Cardiac septum (tissue), 1 donor: ENCODE data around the gene PNMA6E. TPM values are rescaled to one million over a fixed set of nuclear protein-coding genes. Genes with fewer than 3 reads are reported as not detected.

Experiments
- DNase-seq: peaks from one replicate; pipeline ENCODE4 v3.0.0-alpha.2; 2020; ENCODE audit warnings: low spot score
- intact Hi-C: fragments of 100-400 bp; cut with DNase I; formaldehyde crosslinking; loops from one replicate; pipeline ENCODE4 v1.14.0; 2022
- long read RNA-seq: library from polyadenylated mRNA; unstranded; transcript quantifications from one replicate; pipeline ENCODE4 v2.0.0, GENCODE V29; 2021
- total RNA-seq: library from RNA; stranded (reverse); fragmentation: NEBNext Ultra II Directional; extraction: Animal tissue kit (Norgen Biotek cat#: 25700); gene quantifications from one replicate; pipeline ENCODE4 v1.2.1, GENCODE V29; 2021
- donor health status: DM: no; HTN: no; CAD: no.

PNMA6E gene
- not detected for total RNA-seq
- long read RNA-seq, result 0 reads

DNA sequence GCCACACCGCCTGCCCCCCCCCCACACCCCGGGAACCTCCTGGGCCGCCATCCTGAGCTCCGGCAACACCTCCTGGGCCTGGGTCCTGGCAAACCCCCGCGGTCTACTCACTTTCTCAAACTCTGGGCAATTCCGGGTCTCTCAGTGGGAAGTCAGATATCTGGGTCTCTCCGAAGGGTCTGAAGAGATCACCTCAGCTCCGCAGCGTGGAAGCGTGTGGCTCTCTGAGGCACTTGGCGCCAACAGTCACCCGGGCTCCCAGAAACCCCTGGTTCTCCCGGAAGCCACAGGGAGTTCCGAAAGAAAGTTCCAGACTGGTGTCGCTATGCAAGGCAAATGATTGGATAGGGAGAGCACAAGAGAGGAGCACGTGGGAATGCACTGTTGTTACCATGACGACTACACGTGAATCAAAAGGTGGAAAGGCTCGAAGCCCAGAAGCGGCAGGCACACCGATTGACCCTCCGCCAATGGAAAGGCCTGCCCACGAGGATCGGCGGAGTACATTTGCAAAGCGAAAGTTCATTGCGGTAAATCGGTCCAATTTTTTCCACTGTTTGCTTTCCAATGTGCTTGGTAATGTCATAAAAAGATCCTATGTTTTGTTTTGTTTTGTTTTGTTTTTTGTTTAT is at the start of gene PNMA6E:
TSS of gene PNMA6E (minus strand) at position 218 of the 632 bp plus-strand sequence. CDS start 2,501 bp downstream, outside the sequence.
- no peak for DNase-seq
- intact Hi-C loops, result no loop called here

DNA sequence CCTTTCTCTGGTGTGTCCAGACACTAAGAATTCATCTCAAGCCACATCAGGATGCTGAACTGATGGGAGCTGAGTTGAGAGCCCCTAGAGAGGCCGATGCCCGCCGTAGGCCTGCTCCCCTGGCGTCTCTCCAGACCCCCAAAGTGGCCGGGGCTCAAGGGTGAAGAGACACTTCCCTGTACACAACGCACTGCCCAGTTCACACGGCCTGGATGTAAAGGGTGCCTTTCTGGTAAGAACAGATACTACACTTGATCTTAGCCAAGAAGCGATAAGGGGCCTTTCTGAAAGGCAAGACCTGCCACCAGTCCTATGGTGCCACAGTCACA is 49.8 kb upstream of the PNMA6E start:
- intact Hi-C loops, result no loop called here
- peak; percentile 33 for DNase-seq

DNA sequence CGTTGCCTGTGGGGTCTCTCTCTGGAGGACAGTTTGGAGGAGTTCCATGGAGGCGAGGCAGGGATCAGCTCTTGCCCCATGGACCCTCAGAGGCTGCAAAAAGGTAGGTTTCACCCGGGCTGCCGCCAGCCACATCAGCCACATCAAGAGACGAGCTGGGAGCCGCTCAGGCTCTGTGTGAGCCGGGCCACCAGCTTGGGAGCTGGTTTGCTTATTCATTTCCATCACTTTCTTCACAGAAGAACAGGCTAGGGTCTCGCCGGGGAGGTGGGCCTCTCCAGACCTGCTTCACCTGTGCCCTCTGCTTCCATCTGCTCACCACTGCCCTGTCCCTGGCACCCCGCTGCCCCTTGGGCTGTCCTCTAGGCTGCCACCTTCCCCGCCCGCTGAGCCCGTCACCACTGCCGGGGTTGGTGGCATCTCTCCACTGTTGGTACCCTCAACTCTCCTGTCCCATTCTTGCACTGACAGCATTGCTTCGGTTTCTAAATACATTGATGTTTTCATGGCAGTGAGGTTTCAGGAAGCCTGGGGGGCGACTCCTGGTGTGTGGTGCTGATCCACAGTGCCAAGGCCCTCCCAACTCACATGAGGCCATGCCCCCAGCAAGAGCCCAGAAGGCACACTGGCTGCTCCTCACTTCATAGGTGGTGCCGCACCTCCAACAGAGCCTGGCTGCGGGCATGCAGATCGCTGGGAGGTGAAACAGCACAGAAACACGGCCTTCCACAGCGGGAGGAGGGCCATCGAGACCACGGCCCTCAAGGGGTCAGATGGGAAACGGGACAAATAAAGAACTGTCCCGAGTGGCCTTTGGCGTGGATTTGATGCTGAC is 49.2 kb upstream of the PNMA6E start:
- peak; percentile 59 for DNase-seq
- intact Hi-C loops, result no loop called here

DNA sequence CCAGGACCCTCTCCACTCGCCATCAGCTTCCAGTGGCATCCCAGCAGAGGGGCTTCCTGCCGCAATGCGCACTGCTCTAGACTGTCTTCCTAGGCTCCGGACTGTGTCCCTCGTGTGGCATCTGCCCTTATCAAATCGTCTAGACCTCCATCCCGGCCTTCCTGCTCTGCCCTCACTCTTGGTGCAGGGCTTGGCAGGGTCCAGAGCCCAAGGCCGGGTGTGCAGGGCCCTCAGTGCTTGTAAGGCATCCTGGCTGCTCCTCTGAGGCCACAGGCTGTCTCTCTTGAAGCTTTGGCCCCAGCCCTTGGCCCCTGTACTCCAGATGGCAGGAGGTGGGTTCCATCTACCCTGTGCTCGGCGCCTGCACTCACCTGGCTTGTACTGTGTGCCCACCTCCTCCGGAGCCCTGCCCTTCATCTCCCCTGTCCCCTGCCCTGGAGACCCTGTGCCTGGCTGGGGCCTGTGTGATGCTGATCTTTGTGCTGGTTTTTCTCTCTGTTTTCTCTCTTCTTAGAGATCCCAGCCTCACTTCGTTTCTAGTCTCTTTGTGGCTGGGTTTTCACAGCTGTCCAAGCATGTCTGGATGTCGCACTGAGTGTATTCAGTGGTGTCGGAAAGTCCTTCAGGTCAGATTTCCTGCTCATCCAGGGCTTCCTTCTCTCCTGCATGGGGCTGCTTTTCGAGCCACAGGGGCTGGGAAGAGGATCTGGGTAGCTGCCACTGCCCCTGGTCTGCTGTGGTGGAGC is 48.4 kb upstream of the PNMA6E start:
- intact Hi-C loops, result no loop called here

GRCh38 chrX:153448556-153449367 is 47.6 kb upstream of the PNMA6E start:
- peak; percentile 68 for DNase-seq
- intact Hi-C loops, result no loop called here

More for the DNA sequence above, 48.4 kb upstream of the PNMA6E start:
- peak; percentile 70 for DNase-seq

GRCh38 chrX:153447581-153447960 is 46.4 kb upstream of the PNMA6E start:
- no peak for DNase-seq
- intact Hi-C loops, result no loop called here

DNA sequence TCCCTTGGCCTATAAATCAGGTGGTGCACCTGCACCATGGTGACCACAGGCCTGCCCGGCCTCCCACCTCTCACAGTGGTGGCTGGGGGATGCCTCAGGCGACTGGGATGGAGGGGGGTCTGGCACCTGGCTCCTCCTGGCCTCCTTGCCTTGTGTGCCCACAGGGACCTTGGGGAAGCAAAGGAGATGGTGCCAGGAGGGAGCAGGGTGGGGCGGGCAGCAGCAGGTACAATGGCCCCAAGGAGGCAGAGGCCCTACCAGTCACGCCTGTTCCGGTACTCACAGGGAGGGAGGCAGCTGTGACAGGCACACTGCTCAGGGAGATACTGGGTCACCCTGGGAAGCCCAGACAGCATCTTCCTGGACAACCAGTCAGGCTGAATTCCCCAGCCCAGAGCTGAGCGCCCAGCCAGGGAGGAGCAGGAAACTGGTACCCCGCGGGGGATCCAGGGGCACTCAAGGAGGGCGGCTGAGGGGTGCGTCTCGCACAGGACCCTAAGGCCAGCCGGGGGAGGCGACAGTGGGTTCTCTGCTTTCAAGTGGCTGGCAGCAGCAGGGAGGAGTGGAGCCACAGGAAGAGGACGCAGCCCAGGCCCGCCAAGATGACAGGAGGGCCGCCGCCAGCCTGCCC is 45.9 kb upstream of the PNMA6E start:
- peak; percentile 73 for DNase-seq
- intact Hi-C loops, result no loop called here

- peak; percentile 54 for DNase-seq
- intact Hi-C loops, result no loop called here
Observed at GRCh38 chrX:153446636-153446936, 45.4 kb upstream of the PNMA6E start.

DNA sequence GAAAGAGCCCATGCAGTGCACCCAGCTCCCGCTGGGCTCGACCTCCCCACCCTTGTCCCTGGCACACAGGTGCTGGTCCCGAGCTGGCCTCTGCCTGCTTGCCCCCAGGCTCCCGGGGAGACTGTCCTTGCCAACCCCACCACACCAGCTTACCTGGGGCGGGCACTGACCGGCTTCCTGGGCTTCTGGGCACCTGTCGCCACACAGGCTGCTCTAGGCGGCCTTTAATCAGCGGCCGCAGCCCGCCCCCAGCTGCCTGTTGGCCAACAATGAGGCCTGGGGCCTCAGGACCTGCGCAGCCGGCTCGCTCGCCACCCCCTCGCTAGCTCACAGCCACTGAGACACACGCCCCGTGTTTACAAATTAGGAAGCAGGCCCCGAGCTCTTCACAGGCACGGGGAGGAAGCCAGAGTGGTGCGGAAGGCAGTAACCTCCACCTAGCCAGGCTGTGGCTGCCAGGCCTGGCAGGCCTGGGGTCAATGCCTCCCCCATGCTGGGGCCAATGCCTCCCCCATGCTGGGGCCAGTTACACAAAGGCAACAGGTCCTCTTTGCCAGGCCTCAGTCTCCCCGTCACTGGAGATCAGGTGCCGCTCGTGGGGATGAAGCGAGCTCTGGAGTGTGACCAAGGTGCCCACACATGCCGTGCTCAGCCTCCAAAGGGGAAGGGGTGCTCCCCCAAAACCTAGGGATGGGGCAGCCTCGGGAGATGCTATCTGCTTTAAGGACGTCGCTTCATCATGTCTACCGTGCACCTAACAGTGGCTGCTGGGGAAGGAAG is 44.9 kb upstream of the PNMA6E start, which contains the start of gene TREX2:
TSS of gene TREX2 (minus strand) at position 201 of the 780 bp plus-strand sequence. CDS start 626 bp downstream, outside the sequence.
- DNase-seq, result peak; percentile 55
- intact Hi-C loops, result no loop called here

DNA sequence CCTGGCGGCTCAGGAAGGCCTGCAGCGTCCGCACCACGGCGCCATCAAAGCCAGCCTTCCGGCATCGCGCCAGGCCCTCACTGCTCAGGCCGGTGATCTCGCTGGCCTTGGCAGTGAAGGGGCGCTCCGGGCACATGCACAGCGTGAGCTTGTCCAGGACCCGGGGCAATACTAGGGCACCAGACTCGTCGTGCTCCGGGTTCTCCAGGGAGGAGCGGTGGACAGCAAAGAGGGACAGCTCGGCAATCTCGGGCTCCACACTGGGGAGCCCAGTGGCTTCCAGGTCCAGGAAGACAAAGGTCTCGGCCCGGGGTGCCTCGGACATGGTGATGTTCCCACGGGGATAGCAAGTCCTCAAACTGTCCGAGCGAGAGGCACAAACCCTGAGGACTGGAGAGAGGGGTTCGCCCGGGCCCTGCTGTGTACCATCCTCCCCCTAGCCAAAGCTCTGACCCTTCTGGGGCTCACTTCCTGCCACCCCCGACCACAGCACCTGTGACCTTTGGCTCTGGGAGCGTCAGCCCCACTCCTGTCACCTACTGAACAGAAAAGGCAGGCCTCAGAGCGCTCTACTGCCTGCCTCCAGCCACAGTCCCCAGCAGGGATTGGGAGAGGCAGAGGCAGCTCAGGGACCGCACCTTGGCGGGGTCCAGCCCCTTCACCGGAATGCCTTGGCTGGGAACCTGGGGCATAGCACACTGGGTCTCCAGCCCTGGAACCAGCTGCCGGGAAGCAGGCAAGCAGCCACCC is 44.1 kb upstream of the PNMA6E start:
- intact Hi-C loops, result no loop called here

DNA sequence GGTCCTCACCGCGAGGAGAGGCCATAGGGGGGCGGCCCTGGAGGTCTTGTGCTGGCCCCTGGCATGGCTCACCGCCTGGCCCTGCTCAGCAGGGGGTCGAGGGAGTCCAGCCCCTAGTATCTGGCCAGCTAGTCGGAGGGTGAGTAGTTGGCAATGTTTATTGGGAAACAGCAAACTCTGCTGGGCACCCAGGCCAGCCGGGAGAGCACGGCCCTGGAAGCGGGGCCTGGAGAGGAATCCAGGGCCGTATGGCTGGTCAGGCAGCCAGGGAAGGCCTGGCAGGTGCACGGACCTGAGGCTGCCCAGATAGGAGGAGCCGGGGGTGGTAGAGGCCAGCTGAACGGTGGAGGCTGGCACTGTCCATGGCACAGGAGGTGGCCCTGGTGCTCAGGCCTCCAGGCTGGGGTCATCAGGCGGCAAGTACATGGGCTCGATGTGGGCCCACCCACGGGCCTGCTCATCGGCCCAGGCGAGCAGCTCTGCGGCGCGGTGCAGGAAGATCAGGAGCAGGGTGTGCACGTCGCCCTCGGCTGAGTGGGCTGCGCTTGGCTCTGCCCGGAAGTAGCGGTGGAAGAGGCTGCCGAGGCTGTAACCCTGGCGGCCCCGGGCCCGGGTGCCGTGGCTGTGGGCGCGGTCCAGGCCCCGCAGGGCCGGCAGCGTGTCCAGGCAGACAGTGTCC is 43.3 kb upstream of the PNMA6E start:
- DNase-seq, result peak; percentile 56
- intact Hi-C loops, result no loop called here

More for the DNA sequence above, 44.1 kb upstream of the PNMA6E start:
- DNase-seq, result peak; percentile 58

DNA sequence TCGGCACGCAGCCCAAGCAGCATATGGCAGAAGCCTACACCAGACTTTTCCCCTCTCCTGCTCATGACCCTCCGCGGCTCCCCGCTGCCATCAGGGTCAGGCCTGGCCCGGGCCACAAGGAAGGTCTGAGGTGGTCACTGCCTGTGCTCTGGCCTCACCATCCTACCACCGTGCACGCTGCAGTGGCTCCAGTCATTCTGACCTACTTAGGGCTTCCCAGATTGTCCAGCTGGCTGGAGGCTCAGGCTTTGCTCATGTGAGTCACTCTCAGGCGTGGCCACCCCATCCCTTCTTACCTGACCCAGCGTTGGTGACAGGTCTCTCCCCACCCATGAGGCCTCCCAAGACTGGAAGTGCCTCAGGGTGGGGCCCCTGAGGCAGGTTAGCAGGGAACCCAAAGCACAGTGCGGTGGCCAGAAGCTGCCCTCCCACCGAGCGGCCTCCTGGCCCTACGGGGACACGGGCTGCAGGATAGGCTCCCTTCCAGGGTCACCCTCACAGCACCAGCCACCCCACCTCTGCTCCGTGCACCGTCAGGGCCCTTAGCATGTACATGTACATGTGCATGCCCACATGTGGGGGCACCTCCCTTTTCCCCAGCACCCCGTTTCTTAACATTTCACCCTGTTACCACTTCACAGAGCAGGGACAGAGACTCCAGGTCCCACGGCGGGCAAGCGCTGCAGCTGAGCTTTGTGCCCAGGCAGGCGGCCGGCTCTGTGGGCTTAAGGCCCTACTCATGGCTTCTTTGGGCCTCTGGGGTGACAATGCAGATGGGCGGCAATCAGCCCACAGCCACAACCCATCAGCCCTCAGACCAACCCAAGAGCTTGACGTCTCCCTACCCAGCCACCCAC is 42.6 kb upstream of the PNMA6E start:
- intact Hi-C loops, result no loop called here

DNA sequence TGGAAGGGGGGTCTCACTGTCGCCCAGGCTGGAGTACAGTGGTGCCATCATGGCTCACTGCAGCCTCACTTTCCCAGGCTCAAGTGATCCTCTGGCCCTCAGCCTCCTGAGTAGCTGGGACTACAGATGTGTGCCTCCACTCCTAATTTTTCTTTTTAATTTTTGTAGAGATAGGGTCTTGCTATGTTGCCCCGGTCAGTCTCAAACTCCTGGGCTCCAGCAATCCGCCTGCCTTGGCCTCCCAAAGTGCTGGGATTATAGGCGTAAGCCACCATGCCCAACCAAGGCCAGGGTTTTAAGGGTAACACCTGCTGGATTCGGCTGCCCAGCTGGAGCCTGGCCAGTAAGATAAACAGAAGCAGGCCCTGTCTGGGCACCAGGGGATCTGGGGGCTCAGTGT is 41.3 kb upstream of the PNMA6E start:
- intact Hi-C loops, result no loop called here

More for the DNA sequence above, 42.6 kb upstream of the PNMA6E start:
- peak; percentile 53 for DNase-seq

GRCh38 chrX:153441981-153442380 is 40.8 kb upstream of the PNMA6E start:
- intact Hi-C loops, result no loop called here
- DNase-seq, result no peak

More for the DNA sequence above, 41.3 kb upstream of the PNMA6E start:
- DNase-seq, result no peak

- DNase-seq, result no peak
- intact Hi-C loops, result no loop called here
Observed at GRCh38 chrX:153441296-153441695, 40.1 kb upstream of the PNMA6E start.

DNA sequence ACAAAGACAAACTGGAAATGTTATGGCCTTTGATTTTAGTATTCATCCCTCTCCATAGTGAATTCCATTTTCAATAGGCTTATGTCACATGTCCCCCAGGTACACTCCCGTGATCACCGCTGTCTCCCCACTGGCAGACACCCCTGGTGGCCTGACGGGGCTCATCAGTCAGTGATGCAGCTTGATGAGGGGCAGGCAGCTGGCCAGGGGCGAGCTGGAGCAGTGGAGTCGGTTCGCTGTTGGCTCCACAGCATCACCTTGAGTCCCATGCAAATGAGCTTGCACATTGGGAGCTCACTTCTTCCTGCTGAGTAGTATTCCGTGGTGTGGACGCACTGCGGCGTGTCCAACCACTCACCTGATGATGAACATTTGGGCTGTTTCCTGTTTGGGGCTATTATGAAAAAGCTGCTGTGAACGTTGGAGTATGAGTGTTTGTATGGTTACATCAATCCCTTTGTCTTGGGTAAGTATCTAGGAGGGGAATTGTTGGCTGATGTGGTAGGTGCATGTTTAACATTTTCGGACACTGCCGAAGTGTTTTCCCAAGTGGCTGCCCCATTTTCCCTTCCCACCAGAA is 39.5 kb upstream of the PNMA6E start:
- intact Hi-C loops, result no loop called here

More for the DNA sequence above, 39.5 kb upstream of the PNMA6E start:
- no peak for DNase-seq
